ENCODE data around the gene LRRC25. TPM values are rescaled to one million over a fixed set of nuclear protein-coding genes. Genes with fewer than 3 reads are reported as not detected.

The LRRC25 gene
- total and polyA plus RNA-seq, 8 donors: 0.98 to 11.2 (median 2.7) TPM; not detected in 2

- TF ChIP-seq EP300 (IDR thresholded peaks at IDR 0.05) (no peak), POLR2AphosphoS5 (IDR thresholded peaks at IDR 0.05) (no peak), POLR2A (IDR thresholded peaks at IDR 0.05) (no peak), CTCF (IDR thresholded peaks at IDR 0.05) (no peak)
- Histone ChIP-seq H3K4me1 (peaks cover 23 to 61% (median 44%) of the 10 kb centered on the region in 4 donors), H3K27me3 (no peaks in the 10 kb centered on the region), H3K4me3 (no peak overlapping the region), H3K9me3 (no peaks in the 10 kb centered on the region), H3K36me3 (peaks cover 0 to 64% (median 34%) of the 10 kb centered on the region in 4 donors), H3K27ac (no peak overlapping the region)
- 51 to 65% (median 63%) methylated on average over 8 of the region's 8 CpGs for WGBS, 5 donors
- intact Hi-C loops (cut with DNase I; ENCODE audit: low total_unique reads): loop anchor here (10.0 kb wide), 1 partner anchor 49 kb away; the partner anchor contains the start of gene LRRC25
- peak; percentile 40 to 41 for DNase-seq
These were observed 51.3 kb downstream of the LRRC25 start for GRCh38 chr19:18346091-18346490.

- H3K4me1 ChIP-seq: peaks cover 23 to 61% (median 48%) of the 10 kb centered on the region in 4 donors
- no peak overlapping the region for H3K4me3 ChIP-seq
- H3K9me3 ChIP-seq: no peaks in the 10 kb centered on the region
- DNase-seq: no peak
- intact Hi-C loops (cut with DNase I; ENCODE audit: low total_unique reads): loop anchor here (10.0 kb wide), 1 partner anchor 50 kb away; the partner anchor contains the start of gene LRRC25
- WGBS, 5 donors: 85 to 93% (median 90%) methylated on average over 6 of the region's 6 CpGs
- no peaks in the 10 kb centered on the region for H3K27me3 ChIP-seq
- peaks cover 0 to 56% (median 28%) of the 10 kb centered on the region in 4 donors for H3K36me3 ChIP-seq
- peak overlapping the region in 4 of 5 donors; percentile 71 to 92 (median 90) for H3K27ac ChIP-seq
- TF ChIP-seq POLR2A (IDR thresholded peaks at IDR 0.05) (no peak), EP300 (IDR thresholded peaks at IDR 0.05) (no peak), CTCF (IDR thresholded peaks at IDR 0.05) (no peak), POLR2AphosphoS5 (IDR thresholded peaks at IDR 0.05) (no peak)
These were observed 52.1 kb downstream of the LRRC25 start for GRCh38 chr19:18345296-18345695.

- H3K9me3 ChIP-seq: no peaks in the 10 kb centered on the region
- intact Hi-C loops (cut with DNase I; ENCODE audit: low total_unique reads): loop anchor here (10.0 kb wide), 1 partner anchor 50 kb away; the partner anchor contains the start of gene LRRC25
- H3K27ac ChIP-seq: peak overlapping the region in 4 of 5 donors; percentile 71 to 92 (median 90)
- no peak for DNase-seq
- H3K36me3 ChIP-seq: peaks cover 0 to 51% (median 25%) of the 10 kb centered on the region in 4 donors
- H3K4me3 ChIP-seq: peak overlapping the region in 1 of 4 donors; percentile 31
- TF ChIP-seq EP300 (IDR thresholded peaks at IDR 0.05) (no peak), CTCF (IDR thresholded peaks at IDR 0.05) (no peak)
- no peaks in the 10 kb centered on the region for H3K27me3 ChIP-seq
- peaks cover 30 to 63% (median 55%) of the 10 kb centered on the region in 4 donors for H3K4me1 ChIP-seq
- WGBS, 5 donors: 42 to 55% (median 46%) methylated on average over 13 of the region's 13 CpGs
These were observed 52.9 kb downstream of the LRRC25 start for GRCh38 chr19:18344582-18344950.

GRCh38 chr19:18342090-18342632, 55.3 kb downstream of the LRRC25 start:
- Histone ChIP-seq H3K36me3 (peaks cover 0 to 30% (median 12%) of the 10 kb centered on the region in 4 donors), H3K27ac (peak overlapping the region in 3 of 5 donors; percentile 90 to 92 (median 91)), H3K4me1 (peaks cover 30 to 59% (median 53%) of the 10 kb centered on the region in 4 donors), H3K4me3 (no peak overlapping the region), H3K9me3 (no peaks in the 10 kb centered on the region), H3K27me3 (no peaks in the 10 kb centered on the region)
- WGBS, 5 donors: 72 to 82% (median 81%) methylated on average over 8 of the region's 8 CpGs
- TF ChIP-seq POLR2A (IDR thresholded peaks at IDR 0.05): no peak
- no peak for TF ChIP-seq POLR2AphosphoS5 (IDR thresholded peaks at IDR 0.05)
- no peak for TF ChIP-seq EP300 (IDR thresholded peaks at IDR 0.05)
- no peak for TF ChIP-seq CTCF (IDR thresholded peaks at IDR 0.05)
- DNase-seq: no peak
- intact Hi-C loops (cut with DNase I; ENCODE audit: low total_unique reads): loop anchor here (10.0 kb wide), 1 partner anchor 53 kb away; the partner anchor contains the start of gene LRRC25

Small RNA genes lying within 50 kb of the gene (small RNA-seq; reads per million reads assigned to genes)
- 0 reads per million in 4 donors for gene MIR3189

Other genes starting within 250 kb of the LRRC25 start
- gene PIK3R2, start 244.5 kb downstream of the LRRC25 start, total RNA-seq: 100 to 1,000 TPM in 1 of 5 donors, 10 to 100 TPM in 3, 1 to 10 TPM in 1; 6.6 to 490 (median 22.2) TPM
- 1 to 10 TPM; 2.0 to 5.5 (median 2.6) TPM for gene PIK3R2, start 244.5 kb downstream of the LRRC25 start, polyA plus RNA-seq
- 100 to 1,000 TPM in 1 of 5 donors, 10 to 100 TPM in 3, not detected in 1; 37.3 to 199 (median 43.9) TPM for gene IFI30, start 223.8 kb downstream of the LRRC25 start, total RNA-seq
- gene IFI30, start 223.8 kb downstream of the LRRC25 start, polyA plus RNA-seq: 100 to 1,000 TPM in 1 of 3 donors, 10 to 100 TPM in 2; 53.2 to 103 (median 82.9) TPM
- gene MPV17L2, start 204.4 kb downstream of the LRRC25 start, total RNA-seq: 100 to 1,000 TPM in 1 of 5 donors, 10 to 100 TPM in 2, 1 to 10 TPM in 2; 5.9 to 200 (median 13.0) TPM
- 10 to 100 TPM; 11.6 to 15.4 (median 13.3) TPM for gene MPV17L2, start 204.4 kb downstream of the LRRC25 start, polyA plus RNA-seq
- 1 to 10 TPM in 3 of 5 donors, under 1 TPM in 1, not detected in 1; 0.87 to 2.2 (median 1.7) TPM for gene RAB3A, start 193.6 kb downstream of the LRRC25 start, total RNA-seq
- gene RAB3A, start 193.6 kb downstream of the LRRC25 start, polyA plus RNA-seq: 1 to 10 TPM; 1.4 to 2.2 (median 2.0) TPM
- 10 to 100 TPM in 3 of 5 donors, 1 to 10 TPM in 1, under 1 TPM in 1; 0.87 to 25.4 (median 11.4) TPM for gene PDE4C, start 171.2 kb downstream of the LRRC25 start, total RNA-seq
- under 1 TPM in 1 of 3 donors, not detected in 2; 0.95 TPM for gene PDE4C, start 171.2 kb downstream of the LRRC25 start, polyA plus RNA-seq
- gene IQCN, start 123.2 kb downstream of the LRRC25 start, total RNA-seq: 10 to 100 TPM in 1 of 5 donors, 1 to 10 TPM in 3, not detected in 1; 2.4 to 35.7 (median 4.0) TPM
- gene IQCN, start 123.2 kb downstream of the LRRC25 start, polyA plus RNA-seq: 1 to 10 TPM; 1.4 to 2.7 (median 2.6) TPM
- 1,000 to 10,000 TPM in 2 of 5 donors, 100 to 1,000 TPM in 3; 118 to 1,659 (median 737) TPM for gene JUND, start 116.0 kb downstream of the LRRC25 start, total RNA-seq
- gene JUND, start 116.0 kb downstream of the LRRC25 start, polyA plus RNA-seq: 100 to 1,000 TPM in 2 of 3 donors, 10 to 100 TPM in 1; 78.6 to 272 (median 102) TPM
- 100 to 1,000 TPM in 2 of 5 donors, 10 to 100 TPM in 3; 24.1 to 185 (median 98.6) TPM for gene LSM4, start 74.5 kb downstream of the LRRC25 start, total RNA-seq
- 100 to 1,000 TPM; 114 to 181 (median 173) TPM for gene LSM4, start 74.5 kb downstream of the LRRC25 start, polyA plus RNA-seq
- 10 to 100 TPM in 4 of 5 donors, 1 to 10 TPM in 1; 8.0 to 58.9 (median 22.9) TPM for gene PGPEP1, start 57.0 kb downstream of the LRRC25 start, total RNA-seq
- 10 to 100 TPM in 2 of 3 donors, 1 to 10 TPM in 1; 8.4 to 40.0 (median 31.8) TPM for gene PGPEP1, start 57.0 kb downstream of the LRRC25 start, polyA plus RNA-seq
- 100 to 1,000 TPM in 1 of 5 donors, 10 to 100 TPM in 4; 17.3 to 102 (median 46.9) TPM for gene GDF15, start 11.5 kb downstream of the LRRC25 start, total RNA-seq
- 100 to 1,000 TPM in 1 of 3 donors, 10 to 100 TPM in 2; 14.2 to 134 (median 44.5) TPM for gene GDF15, start 11.5 kb downstream of the LRRC25 start, polyA plus RNA-seq
- 100 to 1,000 TPM in 1 of 5 donors, 10 to 100 TPM in 4; 22.8 to 253 (median 39.7) TPM for gene SSBP4, start 21.8 kb upstream of the LRRC25 start, total RNA-seq
- 10 to 100 TPM; 49.9 to 77.6 (median 54.4) TPM for gene SSBP4, start 21.8 kb upstream of the LRRC25 start, polyA plus RNA-seq
- 10 to 100 TPM in 4 of 5 donors, 1 to 10 TPM in 1; 7.8 to 47.3 (median 15.8) TPM for gene ISYNA1, start 40.5 kb upstream of the LRRC25 start, total RNA-seq
- 10 to 100 TPM in 2 of 3 donors, 1 to 10 TPM in 1; 9.5 to 39.7 (median 15.0) TPM for gene ISYNA1, start 40.5 kb upstream of the LRRC25 start, polyA plus RNA-seq
- gene ELL, start 124.4 kb upstream of the LRRC25 start, total RNA-seq: 10 to 100 TPM in 3 of 5 donors, 1 to 10 TPM in 2; 8.0 to 88.7 (median 13.5) TPM
- gene ELL, start 124.4 kb upstream of the LRRC25 start, polyA plus RNA-seq: 10 to 100 TPM in 1 of 3 donors, 1 to 10 TPM in 2; 4.1 to 12.7 (median 8.1) TPM
- gene FKBP8, start 146.0 kb upstream of the LRRC25 start, total RNA-seq: 100 to 1,000 TPM in 4 of 5 donors, 10 to 100 TPM in 1; 87.8 to 819 (median 197) TPM
- gene FKBP8, start 146.0 kb upstream of the LRRC25 start, polyA plus RNA-seq: 100 to 1,000 TPM; 157 to 254 (median 249) TPM
- gene KXD1, start 160.2 kb upstream of the LRRC25 start, total RNA-seq: 100 to 1,000 TPM in 2 of 5 donors, 10 to 100 TPM in 3; 30.8 to 513 (median 55.4) TPM
- 100 to 1,000 TPM in 1 of 3 donors, 10 to 100 TPM in 2; 71.0 to 131 (median 84.5) TPM for gene KXD1, start 160.2 kb upstream of the LRRC25 start, polyA plus RNA-seq
- gene UBA52, start 174.2 kb upstream of the LRRC25 start, total RNA-seq: 100 to 1,000 TPM in 4 of 5 donors, 10 to 100 TPM in 1; 84.3 to 596 (median 358) TPM
- 1,000 to 10,000 TPM; 1,291 to 1,681 (median 1,311) TPM for gene UBA52, start 174.2 kb upstream of the LRRC25 start, polyA plus RNA-seq
- 100 to 1,000 TPM in 2 of 5 donors, 10 to 100 TPM in 3; 15.6 to 483 (median 85.3) TPM for gene REX1BD, start 191.2 kb upstream of the LRRC25 start, total RNA-seq
- gene REX1BD, start 191.2 kb upstream of the LRRC25 start, polyA plus RNA-seq: 100 to 1,000 TPM; 110 to 204 (median 118) TPM
- 10 to 100 TPM in 1 of 5 donors, 1 to 10 TPM in 3, not detected in 1; 2.6 to 12.6 (median 5.6) TPM for gene CRLF1, start 209.2 kb upstream of the LRRC25 start, total RNA-seq
- gene CRLF1, start 209.2 kb upstream of the LRRC25 start, polyA plus RNA-seq: 10 to 100 TPM; 12.3 to 15.9 (median 14.2) TPM
- 1 to 10 TPM in 2 of 5 donors, not detected in 3; 1.8 to 4.7 TPM for gene TMEM59L, start 215.2 kb upstream of the LRRC25 start, total RNA-seq
- 1 to 10 TPM in 1 of 3 donors, under 1 TPM in 1, not detected in 1; 0.25 to 3.7 TPM for gene TMEM59L, start 215.2 kb upstream of the LRRC25 start, polyA plus RNA-seq
- gene KLHL26, start 239.4 kb upstream of the LRRC25 start, total RNA-seq: 10 to 100 TPM in 2 of 5 donors, 1 to 10 TPM in 3; 1.2 to 45.1 (median 7.0) TPM
- 1 to 10 TPM; 3.2 to 4.4 (median 3.7) TPM for gene KLHL26, start 239.4 kb upstream of the LRRC25 start, polyA plus RNA-seq